Small intestine (tissue), 7 donors: ENCODE measurements around the gene SERPINA6. TPM values are rescaled to one million over a fixed set of nuclear protein-coding genes. Genes with fewer than 3 reads are reported as not detected.
"Not testable (repeated sequence)": the region's sequence is repeated elsewhere in the genome, so short reads cannot be mapped to it uniquely, and the experiment has no call there.

ENCODE experiments used
- DNase-seq, 2 donors: peaks; one replicate each; pipeline versions ENCODE4 v3.0.0 to v3.0.0-alpha.2; 2013
- FAIRE-seq: peaks from 2 replicates; lab custom pipeline; 2012; peaks lifted over from hg19 to GRCh38; lab: Jason Lieb, UNC
- H3K27ac ChIP-seq, 3 donors: one replicate each; pipeline ENCODE4 v1.5.1; 2013; ENCODE audit warnings: low read length in 2 of 3, mild to moderate bottlenecking in 2 of 3, control low read depth in 1 of 3, inconsistent platforms in 1 of 3, low read depth in 1 of 3, moderate library complexity in 1 of 3
- H3K27me3 ChIP-seq, 3 donors: one replicate each; pipeline ENCODE4 v1.6.1; 2013; ENCODE audit warnings: low read length in 3 of 3, inconsistent platforms in 1 of 3; ENCODE audit not compliant: control insufficient read depth in 3 of 3, insufficient read depth in 3 of 3
- H3K36me3 ChIP-seq, 3 donors: one replicate each; pipeline ENCODE4 v1.6.1; 2013; ENCODE audit warnings: low read length in 3 of 3, inconsistent platforms in 1 of 3, low read depth in 1 of 3, mild to moderate bottlenecking in 1 of 3, moderate library complexity in 1 of 3; ENCODE audit not compliant: control insufficient read depth in 3 of 3, insufficient read depth in 2 of 3
- H3K4me1 ChIP-seq, 3 donors: one replicate each; pipeline ENCODE4 v1.6.1; 2013; ENCODE audit warnings: low read length in 2 of 3, inconsistent platforms in 1 of 3, low read depth in 1 of 3, mild to moderate bottlenecking in 1 of 3, moderate library complexity in 1 of 3; ENCODE audit not compliant: control insufficient read depth in 3 of 3, insufficient read depth in 2 of 3
- H3K4me3 ChIP-seq, 3 donors: one replicate each; pipeline ENCODE4 v1.5.1; 2013; ENCODE audit warnings: low read length in 3 of 3, control low read depth in 1 of 3, inconsistent platforms in 1 of 3, low read depth in 1 of 3, mild to moderate bottlenecking in 1 of 3, moderate library complexity in 1 of 3
- H3K9me3 ChIP-seq, 2 donors: one replicate each; pipeline ENCODE4 v1.6.1; 2013; ENCODE audit warnings: low read depth in 1 of 2, low read length in 1 of 2; ENCODE audit not compliant: control insufficient read depth in 2 of 2, insufficient read depth in 1 of 2
- WGBS, 3 donors: extraction: QIAGEN DNeasy Blood & Tissue Kit; methylation state at CpG; one replicate each; pipeline ENCODE4 v1.1.7; 2013; 5-methylcytosine and 5-hydroxymethylcytosine counted together
- polyA plus RNA-seq, 4 donors: library from polyadenylated mRNA; stranded (reverse) in 3 of 4; unstranded in 1 of 4; fragments of 200-250 nt in 3 of 4; fragments of 120-200 nt in 1 of 4; gene quantifications; one replicate each; pipeline versions ENCODE4 v1.2.1 to v1.2.3, GENCODE V29; 2013
- donor health status: healthy with polysubstance abuse.
- donor health status: control.
- donor health status: control.
- donor health status: Bipolar disorder and iron deficiency.
- donor health status: healthy.

SERPINA6 gene
- polyA plus RNA-seq, 4 donors: 0.07 to 4.4 TPM; not detected in 2

DNA sequence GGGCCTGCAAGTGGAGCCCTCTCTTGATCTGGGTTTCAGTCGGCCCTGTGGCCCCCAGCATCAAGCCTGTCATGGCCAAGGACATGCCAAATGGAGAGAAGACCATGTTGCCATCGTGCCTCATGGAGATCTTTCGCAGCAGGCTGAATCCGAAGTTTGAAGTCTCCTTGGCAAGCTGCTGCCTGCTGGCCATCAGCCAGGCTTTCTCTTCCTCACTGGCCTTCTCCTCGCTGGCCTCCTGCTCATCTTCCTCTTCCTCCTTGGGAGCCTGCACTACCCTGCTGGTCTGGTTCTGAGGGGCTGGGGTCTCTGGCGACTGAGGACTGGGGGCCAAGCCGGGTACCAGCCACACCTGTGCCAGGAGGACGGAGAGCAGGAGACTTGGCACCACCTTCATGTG, 32.9 kb downstream of the SERPINA6 start:
- FAIRE-seq: no peak
- 60 to 78% (median 76%) methylated on average over 8 of the region's 8 CpGs for WGBS, 3 donors
- Histone ChIP-seq H3K27me3 (no peaks in the 10 kb centered on the region), H3K4me1 (peaks cover 0 to 5% (median 0%) of the 10 kb centered on the region in 3 donors), H3K4me3 (no peak overlapping the region), H3K36me3 (no peaks in the 10 kb centered on the region), H3K27ac (no peak overlapping the region), H3K9me3 (no peaks in the 10 kb centered on the region)
- no peak for DNase-seq

DNA sequence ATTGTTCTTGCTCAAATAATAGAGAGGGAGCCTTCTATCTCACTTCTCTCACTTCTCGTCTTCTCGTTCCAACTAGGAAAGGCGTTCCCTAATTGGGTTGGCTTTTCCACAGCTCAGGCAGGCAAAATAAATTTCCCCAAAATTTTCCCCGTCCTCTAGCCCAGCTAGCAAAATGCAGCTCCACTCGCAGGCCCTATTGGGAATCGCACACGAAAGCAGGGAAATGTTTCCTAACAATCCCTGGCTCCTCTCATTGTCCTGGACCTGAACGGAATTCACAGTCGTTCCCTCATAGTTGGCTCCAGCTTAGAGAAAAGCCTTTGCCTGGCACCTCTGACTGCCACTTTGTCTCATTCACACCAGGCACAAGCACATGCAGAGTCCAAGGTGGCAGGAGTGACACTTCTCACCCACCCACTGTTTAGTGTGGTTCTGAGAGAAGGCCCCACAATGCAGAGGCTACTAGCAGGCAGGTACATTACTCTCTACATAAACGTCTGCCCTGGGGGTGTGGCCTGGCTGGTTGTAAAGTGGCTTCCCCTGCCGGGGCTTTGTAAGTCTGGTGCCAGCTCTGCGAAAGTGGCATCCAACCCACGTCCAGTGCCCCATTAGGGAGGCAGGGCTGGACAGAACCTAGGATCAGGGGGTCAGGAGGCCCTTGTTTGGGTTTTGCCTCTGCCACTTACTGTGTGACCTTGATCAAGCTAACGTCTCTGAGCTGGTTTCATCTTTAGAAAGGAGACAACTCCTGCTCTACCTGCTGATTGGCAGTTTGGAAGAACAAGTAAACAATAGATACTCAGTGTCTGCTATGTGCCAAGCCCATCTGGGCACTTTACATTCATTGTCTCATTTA, 34.3 kb downstream of the SERPINA6 start:
- Histone ChIP-seq H3K4me3 (no peak overlapping the region), H3K27ac (no peak overlapping the region), H3K36me3 (no peaks in the 10 kb centered on the region), H3K27me3 (no peaks in the 10 kb centered on the region), H3K9me3 (no peaks in the 10 kb centered on the region), H3K4me1 (peaks cover 0 to 5% (median 0%) of the 10 kb centered on the region in 3 donors)
- DNase-seq (no peak), FAIRE-seq (no peak)
- WGBS, 3 donors: 63 to 71% (median 67%) methylated on average over 14 of the region's 14 CpGs

DNA sequence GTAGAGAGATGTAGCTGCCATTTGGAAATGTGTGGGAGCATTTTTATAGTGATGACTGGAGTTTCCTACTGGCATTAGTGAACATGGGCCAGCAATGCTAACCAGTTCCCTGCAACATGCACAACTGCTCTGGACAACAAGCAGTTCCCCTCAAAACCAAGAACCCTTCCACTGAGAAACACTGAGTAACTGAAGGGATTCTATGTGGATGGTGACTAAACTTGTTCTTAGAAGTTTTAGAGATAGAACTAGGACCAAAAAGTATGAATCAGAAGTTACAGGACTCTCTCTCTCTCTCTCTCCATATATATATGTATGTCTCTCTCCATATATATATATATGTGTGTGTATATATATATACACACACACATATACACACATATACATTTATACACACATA, 38.0 kb downstream of the SERPINA6 start:
- H3K27me3 ChIP-seq: no peaks in the 10 kb centered on the region
- no peak overlapping the region for H3K27ac ChIP-seq
- no peaks in the 10 kb centered on the region for H3K36me3 ChIP-seq
- H3K4me1 ChIP-seq: no peaks in the 10 kb centered on the region
- H3K9me3 ChIP-seq: no peaks in the 10 kb centered on the region
- DNase-seq: no peak
- no peak overlapping the region for H3K4me3 ChIP-seq
- FAIRE-seq: no peak

DNA sequence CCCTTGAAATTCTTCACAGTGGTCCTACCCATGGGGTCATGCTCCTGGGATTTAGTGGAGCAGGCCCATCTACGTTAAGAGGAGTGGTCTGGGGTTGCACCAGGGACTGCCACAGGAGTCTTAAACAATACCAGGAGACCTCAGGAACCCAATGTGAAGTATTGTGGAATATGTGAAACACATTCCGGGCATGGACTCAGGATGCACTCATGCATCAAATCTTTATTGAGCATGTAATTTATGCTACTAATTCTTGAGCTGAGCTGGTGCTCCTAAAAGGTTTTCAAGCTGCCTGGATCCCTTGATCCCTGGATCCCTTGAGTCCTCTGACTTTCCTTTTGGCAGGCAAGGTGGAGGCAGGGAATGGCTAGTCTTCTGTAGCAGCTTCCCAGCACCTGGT, 38.9 kb downstream of the SERPINA6 start:
- FAIRE-seq (no peak), DNase-seq (no peak)
- WGBS, 3 donors: 82 to 87% (median 83%) methylated on average over 2 of the region's 2 CpGs
- no peaks in the 10 kb centered on the region for H3K27me3 ChIP-seq
- no peak overlapping the region for H3K27ac ChIP-seq
- H3K9me3 ChIP-seq: no peaks in the 10 kb centered on the region
- no peaks in the 10 kb centered on the region for H3K4me1 ChIP-seq
- no peaks in the 10 kb centered on the region for H3K36me3 ChIP-seq
- H3K4me3 ChIP-seq: no peak overlapping the region

DNA sequence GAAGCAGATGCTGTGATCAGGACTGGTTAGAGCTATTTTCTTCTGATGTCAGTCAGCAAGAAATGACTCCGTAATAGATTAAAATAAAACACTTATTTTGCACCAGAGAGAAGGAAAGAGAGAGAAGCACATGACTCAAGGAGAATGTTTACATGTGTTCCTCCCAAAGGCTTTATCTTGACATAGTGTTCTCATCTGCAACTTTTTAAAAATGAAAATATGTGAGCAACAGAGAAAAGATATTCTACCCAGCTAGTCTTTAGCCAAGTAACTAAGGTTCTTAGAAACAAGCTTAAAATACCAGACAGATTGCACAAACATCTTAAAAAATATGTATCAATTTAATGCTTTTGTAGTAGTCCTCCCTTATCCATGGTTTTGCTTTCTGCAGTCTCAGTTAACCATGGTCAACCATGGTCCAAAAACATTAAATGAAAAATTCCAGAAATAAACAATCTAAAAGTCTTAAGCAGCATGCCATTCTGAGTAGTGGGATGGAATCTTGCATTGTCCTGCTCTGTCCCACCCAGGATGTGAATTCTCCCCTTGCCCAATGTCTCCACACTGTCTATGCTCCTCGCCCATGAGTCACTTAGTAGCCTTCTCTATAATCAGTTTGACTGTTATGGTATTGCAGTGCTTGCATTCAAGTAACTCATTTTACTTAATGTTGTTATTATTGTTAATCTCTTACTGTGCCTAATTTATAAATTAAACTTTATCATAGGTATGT, 40.0 kb downstream of the SERPINA6 start:
- Histone ChIP-seq H3K36me3 (no peaks in the 10 kb centered on the region), H3K4me3 (no peak overlapping the region), H3K27me3 (no peaks in the 10 kb centered on the region), H3K9me3 (no peaks in the 10 kb centered on the region), H3K27ac (no peak overlapping the region), H3K4me1 (no peaks in the 10 kb centered on the region)
- DNase-seq (no peak), FAIRE-seq (no peak)
- WGBS, 3 donors: 83 to 90% (median 85%) methylated on average over 2 of the region's 2 CpGs

DNA sequence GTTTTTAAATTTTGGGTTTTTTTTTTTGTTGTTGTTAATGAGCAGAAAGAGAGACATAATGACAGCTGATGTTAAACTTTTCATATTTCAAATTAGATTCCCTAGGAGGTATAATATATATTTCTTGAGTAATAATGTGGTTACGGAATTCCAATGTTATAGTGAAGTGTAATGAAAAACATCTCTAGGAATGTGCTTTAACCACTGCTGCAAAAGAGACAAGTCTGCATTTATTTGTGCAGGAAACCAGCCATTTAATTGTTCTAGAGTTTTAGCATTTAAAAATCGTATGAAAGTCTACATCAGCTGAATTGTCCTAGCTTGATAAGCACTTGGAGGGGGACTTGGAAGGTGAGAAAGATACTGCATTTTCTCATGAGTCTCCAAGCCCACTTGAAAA, 44.4 kb downstream of the SERPINA6 start:
- no peak for FAIRE-seq
- Histone ChIP-seq H3K9me3 (no peaks in the 10 kb centered on the region), H3K4me1 (no peaks in the 10 kb centered on the region), H3K36me3 (no peaks in the 10 kb centered on the region), H3K27ac (no peak overlapping the region), H3K4me3 (no peak overlapping the region), H3K27me3 (peaks cover 0 to 1% (median 0%) of the 10 kb centered on the region in 3 donors)
- no peak for DNase-seq
- WGBS, 3 donors: 61 to 71% (median 71%) methylated on average over 2 of the region's 2 CpGs

DNA sequence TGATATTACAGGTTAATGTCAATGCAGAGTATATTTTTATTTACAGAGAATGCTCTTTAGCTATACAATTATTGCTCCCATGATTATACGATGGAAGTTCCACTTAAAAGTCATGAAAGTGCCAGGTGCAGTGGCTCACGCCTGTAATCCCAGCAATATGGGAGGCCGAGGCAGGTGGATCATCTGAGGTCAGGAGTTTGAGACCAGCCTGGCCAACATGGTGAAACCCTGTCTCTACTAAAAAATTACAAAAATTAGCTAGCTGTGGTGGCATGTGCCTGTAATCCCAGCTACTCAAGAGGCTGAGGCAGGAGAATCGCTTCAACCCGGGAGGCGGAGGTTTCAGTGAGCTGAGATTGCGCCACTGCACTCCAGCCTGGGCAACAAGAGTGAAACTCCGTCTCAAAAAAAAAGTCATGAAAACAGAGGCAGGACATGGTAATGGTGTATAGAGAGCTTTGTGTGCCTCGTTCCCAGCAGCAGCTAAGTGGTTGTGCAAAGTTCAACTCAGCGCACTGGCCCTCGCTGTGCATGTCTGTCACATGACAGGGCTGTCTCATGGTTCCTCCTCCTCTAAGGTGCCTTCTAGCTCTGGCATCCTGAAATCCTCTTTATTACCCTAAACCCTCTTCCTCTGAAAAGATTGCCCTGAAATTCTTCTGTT, 46.1 kb downstream of the SERPINA6 start:
- H3K4me3 ChIP-seq, H3K9me3 ChIP-seq, H3K4me1 ChIP-seq, FAIRE-seq, H3K36me3 ChIP-seq, H3K27me3 ChIP-seq: not testable (repeated sequence)
- WGBS, 3 donors: 33 to 64% (median 41%) methylated on average over 11 of the region's 11 CpGs
- peak; percentile 75 to 88 for DNase-seq
- peak overlapping the region in 1 of 3 donors; percentile 77 for H3K27ac ChIP-seq

DNA sequence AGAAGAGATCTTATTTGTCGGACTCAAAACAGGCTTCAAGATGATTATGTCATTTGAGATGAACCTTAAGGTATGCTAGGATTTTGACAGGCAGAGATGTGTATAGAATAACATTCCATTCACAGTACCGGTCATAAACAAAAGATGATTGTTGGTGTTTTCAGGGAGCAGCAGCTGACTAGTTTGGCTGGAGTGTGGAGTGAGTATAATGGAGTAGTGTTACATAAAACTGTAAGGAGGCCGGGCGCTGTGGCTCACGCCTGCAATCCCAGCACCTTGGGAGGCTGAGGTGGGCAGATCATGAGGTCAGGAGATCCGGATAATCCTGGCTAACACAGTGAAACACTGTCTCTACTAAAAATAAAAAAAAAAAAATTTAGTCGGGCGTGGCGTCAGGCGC, 54.0 kb downstream of the SERPINA6 start:
- Histone ChIP-seq H3K27me3 (peaks cover 0 to 2% (median 0%) of the 10 kb centered on the region in 3 donors), H3K4me1 (no peaks in the 10 kb centered on the region), H3K36me3 (no peaks in the 10 kb centered on the region), H3K9me3 (no peaks in the 10 kb centered on the region), H3K4me3 (no peak overlapping the region), H3K27ac (no peak overlapping the region)
- FAIRE-seq (no peak), DNase-seq (no peak)
- 59 to 77% (median 75%) methylated on average over 10 of the region's 10 CpGs for WGBS, 3 donors
